GM21786 (cell line): Measurements from ENCODE around the gene EPHA3.

Source experiments
- ATAC-seq: cut with Tn5 transposase; IDR thresholded peaks from one replicate; pipeline ENCODE4 v1.9.1; 2021; ENCODE audit not compliant: unreplicated experiment

EPHA3 gene

GRCh38 chr3:89144080-89144479, 36.7 kb downstream of the EPHA3 start:
- no peak for ATAC-seq

DNA sequence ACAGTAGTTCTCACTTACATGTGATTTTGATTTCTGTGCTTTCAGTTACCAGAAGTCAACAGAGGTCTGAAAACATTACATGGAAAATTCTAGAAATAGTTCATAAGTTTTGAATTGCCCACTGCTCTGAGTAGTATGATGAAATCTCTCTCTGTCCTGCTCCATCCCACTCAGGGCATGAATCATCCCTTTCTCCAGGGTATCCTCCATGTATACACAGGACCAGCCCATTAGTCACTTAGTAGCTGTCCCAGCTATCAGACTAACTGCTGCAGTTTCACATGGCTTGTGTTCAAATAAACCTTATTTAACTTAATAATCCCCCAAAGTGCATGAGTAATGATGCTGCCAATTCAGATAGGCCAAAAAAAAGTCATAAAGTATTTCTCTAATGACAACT, 38.6 kb downstream of the EPHA3 start:
- no peak for ATAC-seq

DNA sequence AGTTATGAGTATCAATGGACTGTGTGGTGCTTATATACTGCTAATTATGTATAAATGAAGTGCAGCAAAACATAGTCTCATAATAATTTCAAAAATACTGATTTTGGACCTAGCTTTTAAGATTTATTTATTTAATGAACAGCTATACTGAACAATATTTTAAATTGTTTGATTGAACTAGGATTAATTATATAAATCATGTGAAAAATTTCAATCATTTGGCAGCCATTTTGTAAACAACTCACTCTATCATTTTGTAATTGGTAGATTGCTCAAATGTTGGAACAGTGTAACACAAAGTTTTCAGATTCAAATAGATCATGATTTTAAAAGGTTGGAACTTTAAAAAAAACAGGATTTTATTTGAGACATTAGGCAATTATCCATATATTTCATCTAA, 47.0 kb downstream of the EPHA3 start:
- no peak for ATAC-seq

DNA sequence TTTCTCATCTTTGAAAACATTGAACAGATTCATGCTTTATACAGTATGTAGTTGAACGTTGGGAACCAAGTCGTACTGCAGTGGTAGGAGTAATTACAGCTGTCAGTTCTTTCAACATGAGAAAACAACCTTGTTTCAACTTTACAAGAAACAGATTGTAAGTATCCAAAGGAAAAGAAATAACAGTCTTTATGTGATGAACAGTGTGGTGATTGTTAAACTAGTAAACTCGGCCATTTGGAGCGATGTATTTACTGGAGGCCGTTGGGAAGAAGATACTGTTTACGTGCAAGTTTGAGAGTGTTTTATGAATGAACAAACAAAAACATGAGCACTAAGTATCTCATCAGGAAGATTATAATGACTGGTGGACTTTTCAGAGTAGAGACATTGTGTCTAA, 48.4 kb downstream of the EPHA3 start:
- ATAC-seq = no peak

- no peak for ATAC-seq
Observed at GRCh38 chr3:89157575-89157974, 50.2 kb downstream of the EPHA3 start.

- no peak for ATAC-seq
Observed at GRCh38 chr3:89159605-89160004, 52.2 kb downstream of the EPHA3 start.

DNA sequence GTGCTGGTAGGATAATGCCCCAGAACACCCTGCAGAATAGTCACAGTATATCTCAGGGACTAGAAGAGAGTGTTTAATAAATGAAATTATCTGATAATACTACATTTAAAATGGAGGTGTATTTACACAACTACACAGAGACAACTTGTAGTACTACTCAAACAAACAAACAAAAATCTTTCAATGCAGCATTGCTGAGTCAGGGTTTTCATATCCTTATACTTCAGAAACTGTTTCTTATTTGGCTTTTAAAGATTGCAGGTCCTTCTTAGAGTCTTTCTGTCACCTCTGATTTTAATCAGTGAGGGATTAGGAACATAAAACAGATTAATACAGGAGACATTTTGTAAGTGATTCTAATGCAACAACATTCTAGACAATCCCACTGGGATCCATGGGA, 57.4 kb downstream of the EPHA3 start:
- ATAC-seq = no peak

DNA sequence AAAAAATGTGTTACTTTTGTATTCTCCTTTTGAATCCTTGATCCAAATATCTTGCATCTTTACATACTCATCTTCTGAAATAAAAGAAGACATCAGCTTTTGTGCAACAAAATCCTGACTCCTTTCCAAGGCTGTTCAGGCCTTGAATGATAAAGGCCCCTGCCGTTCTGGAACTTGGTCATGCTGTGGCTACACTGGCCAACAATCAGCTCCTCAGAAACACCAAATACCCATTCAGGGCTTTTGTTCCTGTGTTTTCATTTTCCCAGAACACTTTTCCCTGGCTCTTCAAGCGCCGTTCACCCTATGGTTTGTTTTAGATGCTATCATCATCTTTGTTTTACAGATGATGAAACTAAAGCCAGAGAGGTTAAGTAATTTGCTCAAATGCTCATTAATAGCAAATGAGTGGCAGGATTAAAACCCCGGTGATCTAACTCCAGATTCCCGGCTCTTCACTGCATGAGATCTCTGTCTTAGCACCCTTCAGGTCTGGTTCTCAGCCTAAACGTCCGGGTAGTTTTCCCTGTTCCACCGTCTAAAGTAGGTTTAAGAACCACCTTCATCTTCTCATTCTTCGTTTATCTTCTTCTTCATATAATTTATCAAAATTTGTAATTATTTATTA, 58.3 kb downstream of the EPHA3 start:
- no peak for ATAC-seq

- no peak for ATAC-seq
Observed at GRCh38 chr3:89171687-89172545, 64.5 kb downstream of the EPHA3 start.

DNA sequence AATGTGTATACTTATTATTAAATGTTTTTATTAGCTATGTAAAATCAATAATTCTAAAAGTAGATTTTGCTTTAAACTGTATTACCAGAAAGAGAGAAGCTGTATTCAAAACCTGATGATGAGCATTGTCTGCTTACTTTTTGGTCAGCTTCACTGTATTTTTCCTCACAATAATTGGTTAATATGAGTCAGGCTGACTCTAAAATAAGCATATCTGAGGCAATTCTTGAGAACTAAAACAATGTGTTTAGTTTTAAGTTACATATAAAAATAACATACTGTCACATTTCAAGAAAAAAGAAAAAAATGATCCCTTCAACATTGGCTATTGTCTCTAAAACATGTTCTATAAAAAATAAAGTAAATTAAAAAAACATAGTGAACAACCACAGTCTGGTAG, 66.1 kb downstream of the EPHA3 start:
- ATAC-seq = no peak

GRCh38 chr3:89179355-89180001, 72.1 kb downstream of the EPHA3 start:
- ATAC-seq = peak; percentile 87

- ATAC-seq = no peak
Observed at GRCh38 chr3:89180334-89180733, 72.9 kb downstream of the EPHA3 start.

DNA sequence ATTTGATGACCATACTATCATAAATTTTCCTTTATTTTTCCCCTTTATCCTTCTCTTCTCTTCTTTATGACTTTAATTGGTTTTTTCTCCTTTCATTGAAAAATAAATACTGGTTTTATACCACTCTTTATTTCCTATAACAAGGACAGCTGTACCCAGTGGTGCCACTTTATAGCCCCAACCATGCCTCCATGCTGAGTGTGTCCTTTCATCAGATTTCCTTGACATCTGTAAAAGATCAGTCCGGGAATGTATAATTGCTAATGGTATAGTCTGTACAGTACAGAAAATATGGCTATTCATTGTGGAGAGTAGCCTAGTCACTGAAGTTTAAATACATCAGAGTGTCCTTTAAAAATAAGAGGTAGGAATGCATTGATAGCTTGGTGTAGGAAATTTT, 74.6 kb downstream of the EPHA3 start:
- no peak for ATAC-seq

DNA sequence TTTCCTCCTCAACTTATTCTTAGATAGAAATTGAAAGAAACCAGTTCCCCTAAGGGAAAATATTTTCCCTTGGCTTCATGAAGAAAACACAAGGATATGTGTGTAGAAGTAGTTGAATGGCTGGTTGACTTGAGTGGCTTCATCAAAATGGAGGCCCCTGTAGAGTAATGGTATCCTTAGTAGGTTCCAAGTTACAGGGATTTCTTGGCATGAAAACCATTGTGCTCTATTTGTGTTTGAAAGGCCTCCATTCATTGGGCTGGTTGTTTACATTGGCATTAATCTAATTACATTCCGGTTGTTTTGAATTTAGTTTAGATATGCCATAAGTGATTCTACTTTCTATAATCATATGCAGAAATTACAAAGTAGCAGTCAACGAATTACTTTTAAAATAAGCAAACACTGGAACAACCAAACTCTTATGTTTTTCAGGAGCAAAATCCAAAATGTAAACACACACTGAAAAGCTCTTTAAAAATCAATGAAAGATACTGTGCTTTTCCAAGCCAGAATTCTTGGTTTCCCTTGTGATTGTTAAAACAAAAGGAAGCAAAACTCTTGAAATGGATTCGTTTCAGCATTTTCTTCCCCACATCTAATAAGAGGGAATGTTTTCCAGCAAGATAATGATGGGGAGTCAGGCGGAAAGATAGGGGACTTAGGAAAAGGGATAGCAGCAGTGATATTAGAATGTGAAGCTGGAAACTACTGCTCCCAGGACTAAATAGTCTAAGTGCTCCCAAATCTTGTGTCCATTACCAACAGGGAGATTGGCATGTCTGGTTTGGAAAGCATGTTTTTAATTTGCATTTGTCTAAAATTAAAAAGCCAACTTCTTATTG, 77.0 kb downstream of the EPHA3 start:
- ATAC-seq = no peak

DNA sequence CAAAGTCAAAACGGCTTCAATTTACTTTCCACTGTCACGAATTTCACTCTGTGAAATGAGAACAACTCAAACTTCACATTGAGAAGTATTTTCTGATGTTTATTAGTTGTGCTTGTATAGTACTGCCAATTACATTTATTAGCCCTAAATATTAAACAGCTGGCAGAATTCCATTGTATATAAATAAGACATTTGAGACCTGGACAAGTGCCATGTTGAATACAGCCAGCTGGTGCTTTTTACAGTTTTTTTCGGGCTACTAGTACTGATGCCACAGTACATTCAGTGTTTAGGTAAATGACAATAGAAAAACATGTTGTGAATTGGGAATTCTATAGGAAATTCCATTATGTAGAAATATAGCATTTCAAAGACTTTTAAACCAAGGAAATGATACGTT, 79.0 kb downstream of the EPHA3 start:
- ATAC-seq = no peak

DNA sequence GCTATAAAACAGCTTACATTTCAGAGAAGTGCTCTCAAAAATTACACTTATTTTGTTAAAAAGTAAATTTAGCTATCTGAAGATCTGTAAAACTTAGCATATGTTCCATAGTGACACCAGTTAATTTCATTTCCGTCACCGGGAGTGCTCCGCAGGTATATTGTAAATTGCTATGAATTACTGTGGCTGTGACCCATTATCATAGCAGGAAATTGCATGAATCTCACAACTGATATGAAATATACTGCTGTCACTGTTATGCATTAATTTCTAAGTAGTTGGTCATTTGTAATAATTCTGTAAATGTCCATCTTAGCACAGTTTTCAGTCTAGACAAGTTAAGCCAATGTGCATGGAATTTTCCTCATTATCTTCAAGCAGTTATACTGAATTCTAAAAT, 91.2 kb downstream of the EPHA3 start:
- ATAC-seq = no peak

- ATAC-seq = no peak
Observed at GRCh38 chr3:89212619-89213018, 105.2 kb downstream of the EPHA3 start.

GRCh38 chr3:89216016-89216739, 108.8 kb downstream of the EPHA3 start:
- ATAC-seq = no peak

GRCh38 chr3:89217148-89217685, 109.8 kb downstream of the EPHA3 start:
- ATAC-seq = no peak

DNA sequence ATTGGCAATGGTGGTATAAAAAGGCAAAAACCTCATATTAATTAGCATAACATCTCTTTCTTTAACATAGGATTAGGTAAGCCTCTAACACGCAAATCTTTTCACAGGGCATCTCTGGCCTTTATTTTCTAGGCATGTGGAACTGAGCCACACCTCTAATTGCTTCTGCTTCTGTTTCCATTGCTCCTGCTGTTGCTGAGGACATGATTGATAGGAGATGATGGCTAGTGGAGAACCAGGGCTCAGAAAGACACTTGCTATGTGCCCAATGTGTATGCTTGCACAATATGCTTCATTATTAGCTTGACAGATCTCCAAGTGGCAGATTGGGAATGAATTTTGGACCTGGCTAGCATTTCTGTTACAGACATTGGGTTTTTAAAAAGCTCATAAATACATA, 114.5 kb downstream of the EPHA3 start:
- ATAC-seq = no peak
